Activated gamma-delta T cell treated with Interleukin-2 at 50 U/mL for 16 hours (primary cell): ENCODE data around the gene ATG2B.

Experiments used
- DNase-seq: peaks from one replicate; pipeline ENCODE4 v3.0.0-alpha.2; 2020

The ATG2B gene, protein sequence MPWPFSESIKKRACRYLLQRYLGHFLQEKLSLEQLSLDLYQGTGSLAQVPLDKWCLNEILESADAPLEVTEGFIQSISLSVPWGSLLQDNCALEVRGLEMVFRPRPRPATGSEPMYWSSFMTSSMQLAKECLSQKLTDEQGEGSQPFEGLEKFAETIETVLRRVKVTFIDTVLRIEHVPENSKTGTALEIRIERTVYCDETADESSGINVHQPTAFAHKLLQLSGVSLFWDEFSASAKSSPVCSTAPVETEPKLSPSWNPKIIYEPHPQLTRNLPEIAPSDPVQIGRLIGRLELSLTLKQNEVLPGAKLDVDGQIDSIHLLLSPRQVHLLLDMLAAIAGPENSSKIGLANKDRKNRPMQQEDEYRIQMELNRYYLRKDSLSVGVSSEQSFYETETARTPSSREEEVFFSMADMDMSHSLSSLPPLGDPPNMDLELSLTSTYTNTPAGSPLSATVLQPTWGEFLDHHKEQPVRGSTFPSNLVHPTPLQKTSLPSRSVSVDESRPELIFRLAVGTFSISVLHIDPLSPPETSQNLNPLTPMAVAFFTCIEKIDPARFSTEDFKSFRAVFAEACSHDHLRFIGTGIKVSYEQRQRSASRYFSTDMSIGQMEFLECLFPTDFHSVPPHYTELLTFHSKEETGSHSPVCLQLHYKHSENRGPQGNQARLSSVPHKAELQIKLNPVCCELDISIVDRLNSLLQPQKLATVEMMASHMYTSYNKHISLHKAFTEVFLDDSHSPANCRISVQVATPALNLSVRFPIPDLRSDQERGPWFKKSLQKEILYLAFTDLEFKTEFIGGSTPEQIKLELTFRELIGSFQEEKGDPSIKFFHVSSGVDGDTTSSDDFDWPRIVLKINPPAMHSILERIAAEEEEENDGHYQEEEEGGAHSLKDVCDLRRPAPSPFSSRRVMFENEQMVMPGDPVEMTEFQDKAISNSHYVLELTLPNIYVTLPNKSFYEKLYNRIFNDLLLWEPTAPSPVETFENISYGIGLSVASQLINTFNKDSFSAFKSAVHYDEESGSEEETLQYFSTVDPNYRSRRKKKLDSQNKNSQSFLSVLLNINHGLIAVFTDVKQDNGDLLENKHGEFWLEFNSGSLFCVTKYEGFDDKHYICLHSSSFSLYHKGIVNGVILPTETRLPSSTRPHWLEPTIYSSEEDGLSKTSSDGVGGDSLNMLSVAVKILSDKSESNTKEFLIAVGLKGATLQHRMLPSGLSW (N-terminal part only)

DNA sequence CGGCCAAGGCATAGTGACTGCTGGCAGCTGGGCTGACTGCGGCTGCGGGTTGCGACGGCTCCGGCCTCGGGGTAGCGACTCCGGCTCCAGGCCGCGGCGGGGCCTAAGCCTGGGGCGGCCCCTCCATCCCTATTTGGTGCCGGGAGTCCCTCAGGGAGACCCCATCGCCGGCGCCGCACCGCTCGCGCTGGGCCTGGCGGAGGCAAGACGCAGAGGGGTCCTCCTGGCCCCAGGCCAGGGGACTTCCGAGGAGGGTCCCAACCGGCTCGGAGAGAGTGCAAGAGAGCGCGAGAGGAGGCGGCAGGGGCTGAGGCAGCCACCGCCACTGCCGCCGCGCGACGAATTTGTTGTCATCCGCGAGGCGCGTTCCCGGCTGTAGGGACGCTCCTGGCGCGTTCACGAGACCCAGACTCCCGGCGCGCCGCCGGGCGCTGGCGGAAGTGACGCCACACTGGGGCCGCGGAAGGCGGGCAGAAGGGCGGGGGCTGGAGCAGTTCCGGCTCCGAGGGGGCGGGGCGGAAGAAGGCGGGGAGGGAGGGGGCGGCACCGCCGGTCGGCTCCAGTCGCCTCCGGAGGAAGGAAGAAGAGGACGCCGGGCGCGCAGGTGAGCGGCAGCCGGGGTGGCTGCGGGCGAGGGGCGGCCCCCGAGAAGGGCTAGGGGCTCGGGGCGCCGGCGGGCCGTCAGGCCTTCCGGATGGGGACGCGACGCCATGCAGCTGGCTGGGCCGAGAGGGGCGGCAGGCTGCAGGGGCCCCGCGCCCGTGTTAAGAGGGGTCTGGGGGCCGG lies at the start of gene ATG2B, which contains the start of gene GSKIP:
ATG2B (minus strand) TSS at position 377 of the 786 bp plus-strand sequence; CDS start at position 12, 365 bp downstream.
GSKIP (plus strand) TSS at position 562 of the 786 bp plus-strand sequence. CDS start 18,722 bp downstream, outside the sequence.
- peak; percentile 97 for DNase-seq

GRCh38 chr14:96410119-96410518 lies 47.0 kb upstream of the ATG2B start:
- DNase-seq, result no peak

DNA sequence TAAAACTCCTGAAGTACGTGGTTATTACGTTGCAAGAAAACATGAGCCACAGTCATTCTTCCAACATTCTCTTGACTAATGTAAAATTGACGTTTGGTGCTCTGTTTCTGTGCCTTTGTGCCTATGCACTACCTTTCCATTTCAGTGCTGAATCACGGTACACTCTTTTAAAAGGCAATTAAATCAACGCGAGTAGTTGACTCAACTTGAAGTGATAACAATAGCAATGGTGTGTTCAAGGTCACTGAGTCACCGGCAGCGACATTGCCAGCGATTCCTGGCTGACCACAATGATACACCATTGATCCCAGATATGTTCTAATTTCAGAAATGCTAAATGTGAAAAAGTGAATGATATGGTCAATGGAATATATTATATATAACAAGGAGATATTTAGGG lies 46.6 kb upstream of the ATG2B start:
- no peak for DNase-seq

GRCh38 chr14:96408608-96409007 lies 45.5 kb upstream of the ATG2B start:
- no peak for DNase-seq

- DNase-seq, result no peak
Observed at GRCh38 chr14:96407935-96408570, 44.9 kb upstream of the ATG2B start.

- DNase-seq, result no peak
Observed at GRCh38 chr14:96405677-96406076, 42.5 kb upstream of the ATG2B start.

GRCh38 chr14:96403409-96403808 lies 40.3 kb upstream of the ATG2B start:
- no peak for DNase-seq

DNA sequence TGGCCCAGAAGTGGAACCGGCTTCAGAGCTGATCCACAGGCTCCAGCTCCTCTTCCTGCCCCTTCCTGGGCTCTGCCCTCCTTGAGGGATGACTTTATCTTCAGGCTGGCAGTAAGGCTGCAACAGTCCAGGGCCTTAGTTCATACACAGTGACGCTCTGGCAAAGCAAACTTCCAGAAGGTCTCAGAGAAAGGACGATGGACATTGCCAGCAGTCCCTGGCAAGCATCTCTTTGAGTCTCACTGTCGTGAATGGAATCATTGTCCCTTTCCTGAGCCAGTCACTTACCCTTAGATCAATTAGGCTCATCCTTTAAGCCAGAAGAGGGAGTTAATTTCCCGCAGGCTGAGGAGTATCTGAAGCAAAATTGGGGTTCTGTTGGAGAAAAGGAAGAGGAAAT lies 37.4 kb upstream of the ATG2B start:
- DNase-seq, result no peak

DNA sequence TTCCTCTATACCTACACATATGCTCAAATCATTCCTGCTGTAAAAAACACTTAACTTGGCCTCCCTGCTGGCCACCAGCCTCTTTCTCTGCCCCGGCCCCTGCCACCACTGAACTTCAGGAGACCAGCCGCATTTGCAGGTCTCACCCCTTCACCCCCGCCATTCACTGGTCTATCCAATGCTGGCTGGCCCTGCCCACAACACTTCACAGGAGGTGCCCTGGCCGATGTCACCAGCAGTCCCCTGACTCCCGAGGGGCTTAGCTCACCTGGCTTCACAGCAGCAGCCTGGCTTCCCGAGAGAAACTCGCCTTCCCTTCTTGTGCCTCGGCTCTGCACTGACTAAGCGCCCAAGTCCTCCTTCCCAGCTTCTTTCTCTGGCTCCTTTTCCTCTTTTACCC lies 36.3 kb upstream of the ATG2B start:
- DNase-seq, result no peak

DNA sequence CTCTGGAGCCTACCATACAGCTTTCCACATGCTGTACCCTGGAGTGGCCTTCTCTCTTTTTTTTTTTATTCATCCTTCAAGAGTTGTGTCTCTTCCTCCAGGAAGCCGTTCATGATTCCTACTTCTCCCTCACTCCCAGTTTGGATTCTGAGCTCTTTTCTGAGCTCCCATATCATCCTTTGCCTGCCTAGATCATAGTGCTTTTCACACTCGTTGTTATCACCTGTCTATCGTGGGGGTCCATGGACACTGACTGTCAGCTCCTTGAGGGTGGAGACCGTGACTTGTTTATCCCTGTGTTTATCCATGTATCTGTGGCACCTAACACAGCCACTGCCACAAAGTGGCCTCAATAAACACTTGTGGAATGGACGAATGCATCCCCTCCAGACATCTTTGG lies 35.8 kb upstream of the ATG2B start:
- DNase-seq, result no peak

GRCh38 chr14:96398432-96398831 lies 35.3 kb upstream of the ATG2B start:
- DNase-seq, result no peak

- DNase-seq, result no peak
Observed at GRCh38 chr14:96394047-96394815, 31.1 kb upstream of the ATG2B start.

DNA sequence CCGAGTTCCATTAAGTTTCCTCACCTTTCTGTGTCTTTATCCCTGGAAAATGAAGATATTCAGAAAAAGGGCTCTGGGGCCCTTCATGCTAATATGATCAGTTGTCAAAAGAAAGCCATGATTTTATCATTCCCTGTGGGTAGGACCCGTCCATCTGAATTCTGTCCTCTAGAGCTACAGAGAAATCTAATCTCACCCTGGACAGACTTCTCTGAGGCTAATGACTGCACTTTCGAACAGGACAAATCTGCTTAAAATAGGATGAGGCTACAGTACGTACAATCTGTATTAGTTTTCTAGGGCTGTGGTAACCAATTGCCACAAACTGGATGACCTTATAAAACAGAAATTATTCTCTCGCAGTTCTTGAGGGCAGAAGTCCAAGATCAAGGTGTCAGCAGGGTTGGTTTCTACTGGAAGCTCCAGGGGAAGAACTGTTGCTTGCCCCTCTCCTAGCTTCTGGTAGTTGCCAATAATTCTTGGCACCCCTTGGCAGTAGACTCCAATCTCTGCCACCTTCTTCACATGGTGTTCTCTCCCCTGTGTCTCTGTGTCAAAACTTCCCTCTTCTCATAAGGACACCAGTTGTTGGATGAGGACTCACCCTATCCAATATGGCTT lies 30.0 kb upstream of the ATG2B start:
- no peak for DNase-seq

DNA sequence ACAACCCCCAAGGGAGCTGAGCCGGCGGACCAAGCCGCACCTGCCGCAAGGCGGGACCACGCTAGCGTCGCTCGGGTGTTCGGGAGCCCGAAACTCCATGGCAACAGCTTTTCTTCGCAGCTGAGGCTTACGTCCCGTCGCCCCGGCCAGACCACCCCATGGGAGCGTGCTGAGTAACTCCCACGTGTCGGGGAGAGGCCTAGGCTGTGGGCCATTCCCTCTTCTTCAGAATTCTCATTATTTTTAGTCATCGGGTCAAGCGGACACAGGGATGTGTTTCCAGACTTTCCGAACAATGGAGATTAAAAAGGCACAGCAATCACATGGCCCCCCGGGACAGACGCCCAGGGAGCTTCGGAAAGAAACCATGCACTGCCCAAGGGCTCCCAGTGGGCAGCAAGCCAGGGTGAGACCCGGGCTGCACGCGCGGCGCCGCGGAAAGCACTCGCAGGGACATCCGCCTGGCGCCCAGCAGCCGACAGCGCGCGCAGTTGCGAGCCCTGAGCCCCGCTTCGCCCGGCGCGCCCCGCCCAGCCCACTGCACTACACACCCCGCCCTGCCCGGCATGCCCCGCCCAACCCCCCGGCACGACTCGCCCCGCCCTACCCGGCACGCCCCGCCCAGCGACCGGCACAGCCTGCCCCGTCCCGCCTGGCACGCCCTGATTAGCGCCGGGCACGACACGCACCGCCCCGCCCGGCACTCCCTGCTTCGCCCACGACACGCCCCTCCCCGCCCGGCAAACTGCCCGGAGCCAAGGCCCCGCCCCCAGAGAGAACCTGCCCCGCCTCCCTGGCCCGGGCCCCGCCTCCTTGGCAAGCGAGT lies 28.4 kb upstream of the ATG2B start:
- DNase-seq, result peak; percentile 99

DNA sequence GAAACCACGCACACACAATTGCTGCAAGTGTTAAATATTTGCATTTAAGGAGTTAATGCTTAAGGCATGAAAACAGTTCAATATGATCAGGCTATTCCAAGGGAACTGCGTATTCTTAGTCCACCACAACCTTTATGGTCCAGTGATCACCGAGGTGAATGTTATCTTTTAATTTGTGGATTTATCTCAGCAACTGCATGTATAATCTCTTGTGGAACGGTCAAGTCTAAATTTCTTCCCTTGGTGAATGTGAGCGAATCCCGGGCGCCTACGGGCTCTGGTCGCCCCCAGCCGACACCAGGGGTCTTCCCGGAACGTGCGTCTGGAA lies 27.8 kb upstream of the ATG2B start:
- no peak for DNase-seq

DNA sequence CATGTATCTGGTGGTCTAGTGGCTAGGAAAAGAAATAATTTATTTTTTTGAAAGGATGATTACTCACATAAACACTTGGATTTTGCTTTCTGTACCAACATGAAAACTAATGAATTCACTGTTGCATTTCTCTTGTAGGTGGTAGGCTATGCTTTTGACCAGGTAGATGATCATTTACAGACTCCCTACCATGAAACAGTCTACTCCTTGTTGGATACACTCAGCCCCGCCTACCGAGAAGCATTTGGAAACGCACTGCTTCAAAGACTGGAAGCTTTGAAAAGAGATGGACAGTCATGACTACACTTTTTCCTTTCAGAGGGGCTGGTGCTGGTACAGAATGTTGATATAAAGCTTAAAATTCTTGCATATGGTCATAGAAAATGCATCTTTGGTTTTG lies 22.2 kb upstream of the ATG2B start:
- DNase-seq, result no peak

DNA sequence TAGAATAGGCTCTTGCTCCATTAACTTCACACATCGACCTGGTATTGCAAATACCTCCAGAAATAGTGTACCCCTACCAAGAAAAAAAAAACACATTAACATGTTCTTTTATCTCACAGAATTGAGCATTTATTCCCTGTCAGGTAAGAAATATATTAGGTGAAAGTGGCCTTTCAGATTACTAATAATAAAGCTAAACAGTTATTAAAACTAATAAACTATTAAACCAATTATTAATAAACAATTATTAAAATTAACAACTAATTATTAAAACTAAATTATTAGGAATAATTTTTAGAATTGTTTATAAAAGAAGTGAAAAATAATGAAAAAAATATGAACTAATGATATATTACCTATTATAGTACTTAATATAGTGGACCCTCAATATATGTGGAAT lies 21.6 kb upstream of the ATG2B start:
- no peak for DNase-seq

DNA sequence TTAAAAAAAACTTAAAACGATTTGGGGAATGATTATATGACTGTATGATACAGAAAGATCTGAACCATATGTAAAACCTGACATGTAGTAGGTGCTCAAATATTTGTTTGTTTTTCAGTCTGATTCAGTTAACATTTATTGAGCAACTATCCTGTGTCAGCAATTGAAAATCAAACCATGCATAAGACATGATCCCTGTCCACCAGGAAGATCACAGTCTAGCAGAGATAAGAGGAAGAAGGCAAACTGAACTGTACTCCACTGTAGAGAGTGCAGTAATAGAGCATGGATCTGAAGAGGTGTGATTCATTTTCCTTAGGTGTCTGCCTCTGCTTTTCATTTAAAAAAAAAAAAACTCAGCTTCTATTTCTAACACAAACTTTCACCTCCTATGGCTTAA lies 20.9 kb upstream of the ATG2B start:
- no peak for DNase-seq

DNA sequence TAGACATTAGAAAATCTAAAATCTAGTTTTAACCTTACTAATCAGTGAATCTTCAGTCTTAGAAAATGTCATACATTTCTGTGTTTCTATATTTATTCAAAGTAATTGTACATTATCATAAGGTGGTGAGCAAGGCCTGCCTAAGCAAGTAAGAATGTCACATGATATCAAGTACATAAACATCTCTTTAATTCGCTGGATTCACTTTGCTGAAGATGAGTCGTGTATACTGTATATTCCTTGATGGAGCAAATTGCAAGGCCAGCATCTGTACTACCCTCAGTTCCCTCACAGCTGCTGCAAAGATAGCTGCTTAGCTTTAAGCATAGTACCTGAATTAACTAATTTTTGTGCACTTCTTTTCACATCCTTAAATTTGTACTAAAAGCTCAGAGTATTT lies 20.3 kb upstream of the ATG2B start:
- DNase-seq, result no peak

- no peak for DNase-seq
Observed at GRCh38 chr14:96380735-96381134, 17.6 kb upstream of the ATG2B start.
